Stimulated activated CD4-positive, alpha-beta T cell treated with anti-CD3 and anti-CD28 coated beads, Interleukin-1b, Interleukin-23, amount 100 ng/mL, for 24 hours (primary cell): Measurements from ENCODE around the gene M1AP.
A peak's percentile ranks its signal among the peaks of the same experiment; 100 is the strongest.

ENCODE experiments used
- DNase-seq, 4 experiments: peaks; one replicate each; pipeline ENCODE4 v3.0.0-alpha.2; 2020; ENCODE audit warnings: low read depth in 4 of 4, low spot score in 1 of 4

The M1AP gene

GRCh38 chr2:74597410-74597809 lies 50.7 kb downstream of the M1AP start:
- DNase-seq, result no peak

GRCh38 chr2:74596584-74596983 lies 51.5 kb downstream of the M1AP start:
- no peak for DNase-seq

GRCh38 chr2:74593826-74594772 lies 54.0 kb downstream of the M1AP start:
- DNase-seq, result no peak

- DNase-seq, result no peak
Measured at GRCh38 chr2:74588664-74589063, 59.5 kb downstream of the M1AP start.

GRCh38 chr2:74587664-74588277 lies 60.4 kb downstream of the M1AP start:
- peak; percentile 10 to 32 (median 20) for DNase-seq

- no peak for DNase-seq
Measured at GRCh38 chr2:74585406-74586185, 62.5 kb downstream of the M1AP start.

GRCh38 chr2:74584088-74584645 lies 64.0 kb downstream of the M1AP start:
- DNase-seq, result no peak

- no peak for DNase-seq
Measured at GRCh38 chr2:74583504-74583903, 64.6 kb downstream of the M1AP start.

GRCh38 chr2:74582184-74582583 lies 65.9 kb downstream of the M1AP start:
- no peak for DNase-seq

GRCh38 chr2:74581463-74581862 lies 66.7 kb downstream of the M1AP start:
- DNase-seq, result no peak

GRCh38 chr2:74578408-74578807 lies 69.7 kb downstream of the M1AP start:
- DNase-seq, result no peak

- no peak for DNase-seq
Measured at GRCh38 chr2:74577448-74577847, 70.7 kb downstream of the M1AP start.

- DNase-seq, result no peak
Measured at GRCh38 chr2:74576863-74577229, 71.3 kb downstream of the M1AP start.

GRCh38 chr2:74576211-74576862 lies 71.8 kb downstream of the M1AP start:
- DNase-seq, result no peak

- DNase-seq, result no peak
Measured at GRCh38 chr2:74575320-74575719, 72.8 kb downstream of the M1AP start.

- no peak for DNase-seq
Measured at GRCh38 chr2:74573747-74574562, 74.2 kb downstream of the M1AP start.

GRCh38 chr2:74572178-74572925 lies 75.8 kb downstream of the M1AP start:
- DNase-seq, result no peak

- no peak for DNase-seq
Measured at GRCh38 chr2:74571058-74571457, 77.1 kb downstream of the M1AP start.

GRCh38 chr2:74569686-74570085 lies 78.4 kb downstream of the M1AP start:
- no peak for DNase-seq
